ENCODE results near the gene EPHA7. TPM values are rescaled to one million over a fixed set of nuclear protein-coding genes. Genes with fewer than 3 reads are reported as not detected.

The EPHA7 gene
- total RNA-seq = 100 to 1,000 TPM; 158 to 262 (median 219) TPM

DNA sequence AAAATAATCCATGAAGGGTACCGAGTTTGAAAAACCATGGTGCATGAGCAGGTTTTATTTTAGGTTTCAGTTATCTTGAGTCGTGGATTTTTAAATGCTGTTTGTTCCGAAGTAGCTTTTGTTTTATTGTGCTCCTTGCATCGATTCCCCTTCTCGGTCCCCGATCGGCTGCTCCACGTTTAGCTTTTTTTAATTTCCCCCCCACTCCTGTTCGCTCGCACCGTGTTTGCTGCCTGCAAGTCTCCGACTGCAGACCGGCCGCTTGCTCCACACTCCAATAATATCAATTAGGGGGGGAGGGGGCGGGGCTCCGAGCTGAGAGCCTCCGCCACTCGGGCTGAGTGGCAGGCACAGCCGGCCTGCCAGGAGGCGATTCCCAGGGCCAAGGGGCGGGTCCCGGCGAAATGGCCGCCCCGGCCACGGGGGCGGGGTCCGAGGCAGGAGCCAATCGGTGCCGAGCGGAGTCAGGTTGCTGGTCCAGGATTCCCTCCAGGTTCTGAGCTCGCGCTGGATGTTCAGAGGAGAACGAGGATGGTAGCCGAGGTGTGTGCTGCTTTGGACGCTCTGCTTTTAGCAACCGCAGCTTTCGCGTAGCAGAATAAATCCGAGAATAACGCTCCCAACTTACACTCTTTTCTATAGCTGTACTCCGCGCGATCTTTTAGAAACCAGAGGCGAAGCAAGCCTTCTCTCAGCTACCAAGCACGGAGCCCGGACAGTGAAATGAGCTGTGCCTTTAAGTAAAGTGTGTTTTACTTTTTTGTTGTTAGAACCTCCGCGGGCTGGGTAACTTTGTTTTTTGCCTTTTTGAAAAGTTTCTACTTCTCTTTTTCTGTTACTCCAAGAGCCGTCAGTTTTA lies at the start of gene EPHA7:
TSS of gene EPHA7 (minus strand) at position 256 of the 859 bp plus-strand sequence. CDS start at position 38, 218 bp downstream.
- no peaks in the 10 kb centered on the region for H3K36me3 ChIP-seq
- H3K9me3 ChIP-seq = no peaks in the 10 kb centered on the region
- H3K4me3 ChIP-seq = peak within 1 kb of the TSS; percentile 77 to 92 (median 82)
- peak within 1 kb of the TSS; percentile 81 to 86 (median 82) for H3K27ac ChIP-seq (replicated peaks in 1 of 4)
- H3K4me1 ChIP-seq = peaks cover 17 to 59% (median 51%) of the 10 kb centered on the region in 4 donors
- peak; percentile 96 for DNase-seq (ENCODE audit: extremely low spot score)
- intact Hi-C loops (cut with DNase I) = loop anchor here (5.0 to 10.0 kb wide), 5 partner anchors 148 to 635 kb away; no protein-coding TSS in a partner anchor
- TF ChIP-seq POLR2A (IDR thresholded peaks at IDR 0.05; ENCODE audit: low read depth) (peak; percentile 24), EP300 (IDR thresholded peaks at IDR 0.05) (no peak), POLR2AphosphoS5 (IDR thresholded peaks at IDR 0.05) (peak; percentile 95 to 96)
- WGBS = under 1% methylated on average over 37 of the region's 50 CpGs
- peaks cover 0 to 19% (median 0%) of the 10 kb centered on the region in 4 donors for H3K27me3 ChIP-seq

DNA sequence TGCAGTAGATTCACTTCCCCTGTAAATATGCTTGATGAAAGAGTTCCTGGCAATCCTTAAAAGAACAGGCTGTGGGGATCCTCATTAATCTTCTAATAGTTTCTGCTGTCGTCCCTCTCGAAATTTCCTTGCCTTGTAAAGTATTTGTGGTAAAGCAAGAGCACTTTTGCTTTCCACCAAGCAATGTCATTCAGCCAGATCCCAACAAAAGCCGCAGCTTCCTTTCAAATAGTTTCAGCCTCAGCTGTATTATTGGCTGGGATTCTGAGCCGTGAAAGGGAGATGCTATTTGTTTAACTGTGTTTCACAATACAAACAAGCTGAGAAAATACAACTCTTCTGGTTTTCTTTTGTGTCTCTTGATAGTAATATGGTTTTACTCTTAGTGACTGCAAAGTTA lies 48.9 kb upstream of the EPHA7 start:
- peak overlapping the region; percentile 21 to 62 (median 58) for H3K27ac ChIP-seq (replicated peaks in 1 of 4)
- H3K27me3 ChIP-seq = no peaks in the 10 kb centered on the region
- WGBS = 1% methylated on average over 4 of the region's 4 CpGs
- H3K4me1 ChIP-seq = peaks cover 0 to 26% (median 13%) of the 10 kb centered on the region in 4 donors
- TF ChIP-seq, protein P1, sequence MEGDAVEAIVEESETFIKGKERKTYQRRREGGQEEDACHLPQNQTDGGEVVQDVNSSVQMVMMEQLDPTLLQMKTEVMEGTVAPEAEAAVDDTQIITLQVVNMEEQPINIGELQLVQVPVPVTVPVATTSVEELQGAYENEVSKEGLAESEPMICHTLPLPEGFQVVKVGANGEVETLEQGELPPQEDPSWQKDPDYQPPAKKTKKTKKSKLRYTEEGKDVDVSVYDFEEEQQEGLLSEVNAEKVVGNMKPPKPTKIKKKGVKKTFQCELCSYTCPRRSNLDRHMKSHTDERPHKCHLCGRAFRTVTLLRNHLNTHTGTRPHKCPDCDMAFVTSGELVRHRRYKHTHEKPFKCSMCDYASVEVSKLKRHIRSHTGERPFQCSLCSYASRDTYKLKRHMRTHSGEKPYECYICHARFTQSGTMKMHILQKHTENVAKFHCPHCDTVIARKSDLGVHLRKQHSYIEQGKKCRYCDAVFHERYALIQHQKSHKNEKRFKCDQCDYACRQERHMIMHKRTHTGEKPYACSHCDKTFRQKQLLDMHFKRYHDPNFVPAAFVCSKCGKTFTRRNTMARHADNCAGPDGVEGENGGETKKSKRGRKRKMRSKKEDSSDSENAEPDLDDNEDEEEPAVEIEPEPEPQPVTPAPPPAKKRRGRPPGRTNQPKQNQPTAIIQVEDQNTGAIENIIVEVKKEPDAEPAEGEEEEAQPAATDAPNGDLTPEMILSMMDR (IDR thresholded peaks at IDR 0.05) = no peak
- no peak for TF ChIP-seq EP300 (IDR thresholded peaks at IDR 0.05)
- TF ChIP-seq POLR2A (IDR thresholded peaks at IDR 0.05; ENCODE audit: low read depth) = no peak
- no peak for TF ChIP-seq POLR2AphosphoS5 (IDR thresholded peaks at IDR 0.05)
- peak overlapping the region in 3 of 4 donors; percentile 13 to 25 (median 24) for H3K4me3 ChIP-seq
- H3K9me3 ChIP-seq = no peaks in the 10 kb centered on the region
- DNase-seq (ENCODE audit: extremely low spot score) = no peak
- intact Hi-C loops (cut with DNase I) = no loop called here
- no peaks in the 10 kb centered on the region for H3K36me3 ChIP-seq

DNA sequence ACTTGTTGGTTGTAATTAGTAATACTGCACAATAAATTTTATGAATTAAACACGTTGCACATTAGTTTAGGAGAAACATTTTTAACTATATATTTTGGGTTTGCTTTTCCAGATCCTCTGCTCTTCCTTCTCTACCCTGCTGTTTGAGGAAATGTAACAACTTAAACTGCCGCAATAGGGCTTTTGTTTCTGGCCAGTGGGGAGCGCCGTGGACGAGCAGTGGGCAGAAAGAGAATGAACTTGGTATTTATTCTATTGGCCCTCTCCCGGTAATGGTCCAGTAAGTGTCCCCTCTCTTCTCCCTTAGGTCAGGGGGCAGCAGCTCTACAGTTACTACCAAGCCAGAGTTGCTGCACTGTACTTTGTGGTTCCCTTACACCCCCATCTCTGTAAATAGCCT lies 35.2 kb upstream of the EPHA7 start:
- Histone ChIP-seq H3K4me3 (no peak overlapping the region), H3K27me3 (no peaks in the 10 kb centered on the region), H3K36me3 (no peaks in the 10 kb centered on the region), H3K27ac (replicated peaks in 1 of 4) (no peak overlapping the region), H3K4me1 (peaks cover 0 to 10% (median 7%) of the 10 kb centered on the region in 4 donors), H3K9me3 (no peaks in the 10 kb centered on the region)
- no peak for DNase-seq (ENCODE audit: extremely low spot score)
- intact Hi-C loops (cut with DNase I) = no loop called here
- WGBS = 91% methylated on average over 6 of the region's 6 CpGs
- TF ChIP-seq EP300 (IDR thresholded peaks at IDR 0.05) (no peak), POLR2A (IDR thresholded peaks at IDR 0.05; ENCODE audit: low read depth) (no peak), POLR2AphosphoS5 (IDR thresholded peaks at IDR 0.05) (no peak)
- TF ChIP-seq, protein P1 (IDR thresholded peaks at IDR 0.05) = no peak

DNA sequence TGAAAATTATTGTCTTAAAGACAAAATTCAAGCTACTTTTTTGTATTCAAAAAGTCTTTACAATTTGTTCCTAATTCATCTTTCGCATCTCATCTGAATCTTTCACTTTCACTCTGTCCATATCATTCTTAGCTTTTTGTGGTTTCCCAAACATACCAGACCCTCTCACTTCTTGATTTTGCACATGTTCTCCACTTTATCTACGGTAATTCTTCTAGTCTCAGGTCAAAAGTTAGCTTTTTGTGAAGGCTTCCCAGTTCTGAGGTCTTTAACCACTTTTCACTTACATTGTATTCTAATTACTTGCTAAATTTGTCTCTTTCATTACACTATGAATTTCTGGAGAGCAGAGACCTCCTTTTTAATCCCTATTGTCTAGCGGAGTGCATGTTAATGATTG lies 34.6 kb upstream of the EPHA7 start:
- Histone ChIP-seq H3K4me1 (peaks cover 0 to 12% (median 9%) of the 10 kb centered on the region in 4 donors), H3K27ac (replicated peaks in 1 of 4) (no peak overlapping the region), H3K4me3 (no peak overlapping the region), H3K36me3 (no peaks in the 10 kb centered on the region), H3K27me3 (no peaks in the 10 kb centered on the region), H3K9me3 (no peaks in the 10 kb centered on the region)
- intact Hi-C loops (cut with DNase I) = no loop called here
- 89% methylated on average over 3 of the region's 3 CpGs for WGBS
- TF ChIP-seq POLR2A (IDR thresholded peaks at IDR 0.05; ENCODE audit: low read depth) (no peak), POLR2AphosphoS5 (IDR thresholded peaks at IDR 0.05) (no peak), EP300 (IDR thresholded peaks at IDR 0.05) (no peak)
- TF ChIP-seq, protein P1 (IDR thresholded peaks at IDR 0.05) = no peak
- DNase-seq (ENCODE audit: extremely low spot score) = no peak

DNA sequence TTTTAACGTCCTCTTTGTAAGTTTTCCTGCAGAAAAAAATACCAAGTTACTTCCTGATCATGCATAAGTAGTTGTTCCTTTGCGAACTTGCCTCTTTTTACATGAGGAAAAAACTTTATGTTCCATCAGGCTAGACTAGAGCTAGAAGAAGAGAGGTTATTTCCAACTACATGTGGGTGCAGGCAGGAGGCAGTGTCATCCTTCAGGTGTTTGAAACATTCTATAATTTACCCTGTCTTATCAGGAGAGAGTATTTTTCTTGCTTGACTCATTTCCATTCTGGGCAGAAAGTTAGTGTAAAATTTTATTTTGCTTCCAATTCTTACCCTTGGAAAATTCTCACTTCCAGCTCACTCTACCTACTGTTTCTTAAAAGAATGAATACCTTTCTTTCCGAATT lies 28.5 kb upstream of the EPHA7 start:
- no peaks in the 10 kb centered on the region for H3K27me3 ChIP-seq
- H3K9me3 ChIP-seq = no peaks in the 10 kb centered on the region
- intact Hi-C loops (cut with DNase I) = no loop called here
- H3K4me1 ChIP-seq = peaks cover 0 to 20% (median 8%) of the 10 kb centered on the region in 4 donors
- WGBS = 75% methylated on average over 3 of the region's 3 CpGs
- H3K4me3 ChIP-seq = no peak overlapping the region
- DNase-seq (ENCODE audit: extremely low spot score) = no peak
- no peak overlapping the region for H3K27ac ChIP-seq (replicated peaks in 1 of 4)
- no peaks in the 10 kb centered on the region for H3K36me3 ChIP-seq
- TF ChIP-seq POLR2A (IDR thresholded peaks at IDR 0.05; ENCODE audit: low read depth) (no peak), EP300 (IDR thresholded peaks at IDR 0.05) (no peak)
- TF ChIP-seq, protein P1 (IDR thresholded peaks at IDR 0.05) = peak in 1 of 3 experiments; percentile 17
